A549 (cell line): ENCODE results near the gene ATL2. TPM values are rescaled to one million over a fixed set of nuclear protein-coding genes. Genes with fewer than 3 reads are reported as not detected.

ENCODE experiments used
- ATAC-seq, 2 experiments: fragments of 200-7000 bp in 1 of 2; fragments of >200 bp in 1 of 2; cut with Nextera tagmentation in 1 of 2; cut with Tn5 transposase in 1 of 2; 3 replicates each; pipeline versions ENCODE4 v1.8.0 to v1.9.1; 2018 to 2020; ENCODE audit warnings: mild to moderate bottlenecking in 1 of 2, moderate library complexity in 1 of 2
- CTCF ChIA-PET: fragments of 300-600 bp; sonication (Branson Sonifier 250); formaldehyde crosslinking; extraction: SDS; loops from one replicate; lab custom pipeline; 2021; ENCODE audit warnings: antibody characterized with exemption, inconsistent platforms; lab: Yijun Ruan, JAX
- POLR2A ChIA-PET: fragments of 350-600 bp; formaldehyde crosslinking; extraction: SDS; loops from one replicate; lab custom pipeline; 2021; ENCODE audit warnings: antibody characterized with exemption, inconsistent platforms; lab: Yijun Ruan, JAX
- DNase-seq, 2 experiments: peaks; one replicate each; pipeline versions ENCODE4 v3.0.0 to v3.0.0-alpha.2; 2011 to 2016; ENCODE audit warnings: low read depth in 1 of 2, low spot score in 1 of 2
- FAIRE-seq: peaks from 2 replicates; lab custom pipeline; 2011; peaks lifted over from hg19 to GRCh38; lab: Jason Lieb, UNC
- H3K27ac ChIP-seq, 2 experiments: fragments of >200 bp; sonication (Bioruptor Twin); formaldehyde crosslinking; 3 replicates each; pipeline ENCODE4 v1.5.1; 2016 to 2017
- H3K4me1 ChIP-seq: fragments of >200 bp; sonication (Bioruptor Twin); formaldehyde crosslinking; 3 replicates; pipeline ENCODE4 v1.6.1; 2016
- H3K4me2 ChIP-seq: fragments of >200 bp; sonication (Bioruptor Twin); formaldehyde crosslinking; 3 replicates; pipeline ENCODE4 v1.6.1; 2016
- H3K4me3 ChIP-seq: fragments of >200 bp; sonication (Bioruptor Twin); formaldehyde crosslinking; 3 replicates; pipeline ENCODE4 v1.5.1; 2016
- H3K9me3 ChIP-seq: fragments of >200 bp; sonication (Bioruptor Twin); formaldehyde crosslinking; 3 replicates; pipeline ENCODE4 v1.6.1; 2016
- BHLHE40 ChIP-seq: IDR thresholded peaks from 2 replicates; pipeline ENCODE4 v1.6.1; 2012; ENCODE audit warnings: low read depth, low read length, inconsistent platforms
- CBX2 ChIP-seq: fragments of 200-600 bp; sonication (generic); IDR thresholded peaks from 2 replicates; pipeline ENCODE4 v1.6.1; 2016; ENCODE audit warnings: low read depth, mild to moderate bottlenecking, borderline replicate concordance
- CEBPB ChIP-seq, 2 experiments: fragments of >200 bp in 1 of 2; sonication (Bioruptor Twin) in 1 of 2; formaldehyde crosslinking in 1 of 2; IDR thresholded peaks; 2 replicates each; pipeline ENCODE4 v1.6.1; 2012 to 2016
- EHMT2 ChIP-seq: fragments of 200-600 bp; sonication (generic); IDR thresholded peaks from 2 replicates; pipeline ENCODE4 v1.6.1; 2016; ENCODE audit warnings: antibody characterized with exemption, low read depth, mild to moderate bottlenecking, moderate library complexity
- FOSB ChIP-seq: fragments of 250-450 bp; sonication (Bioruptor Pico); IDR thresholded peaks from 2 replicates; pipeline ENCODE4 v1.5.0; 2020; ENCODE audit warnings: mild to moderate bottlenecking, moderate library complexity
- FOSL2 ChIP-seq, 2 experiments: fragments of 450-650 bp in 1 of 2; fragments of >200 bp in 1 of 2; sonication (Bioruptor Twin) in 1 of 2; formaldehyde crosslinking; IDR thresholded peaks; 2 replicates each; pipeline versions ENCODE4 v1.5.0 to v1.6.1; 2016 to 2020; ENCODE audit warnings: mild to moderate bottlenecking in 1 of 2, moderate library complexity in 1 of 2
- GATA3 ChIP-seq: IDR thresholded peaks from 2 replicates; pipeline ENCODE4 v1.6.1; 2012; ENCODE audit warnings: borderline replicate concordance
- HEYL ChIP-seq: fragments of 250-450 bp; sonication (Bioruptor Pico); IDR thresholded peaks from 2 replicates; pipeline ENCODE4 v1.8.0; 2021; ENCODE audit warnings: mild to moderate bottlenecking, moderate library complexity
- JUN ChIP-seq, 2 experiments: fragments of >200 bp; sonication (Bioruptor Twin); formaldehyde crosslinking; IDR thresholded peaks; 2 replicates in 1 of 2; 3 replicates in 1 of 2; pipeline ENCODE4 v1.6.1; 2016 to 2017
- KDM1A ChIP-seq: fragments of 200-600 bp; sonication (generic); IDR thresholded peaks from 2 replicates; pipeline ENCODE4 v1.6.1; 2016; ENCODE audit warnings: low read depth, mild to moderate bottlenecking
- MAFK ChIP-seq: fragments of 450-650 bp; IDR thresholded peaks from 2 replicates; pipeline ENCODE4 v1.6.1; 2014; ENCODE audit not compliant: partially characterized antibody
- NFE2L2 ChIP-seq: fragments of 150-350 bp; conservative IDR thresholded peaks from 2 replicates; pipeline ENCODE4 v1.6.1; 2014; ENCODE audit warnings: low read length
- NPAS2 ChIP-seq: fragments of 250-450 bp; sonication (Bioruptor Pico); IDR thresholded peaks from 2 replicates; pipeline ENCODE4 v1.8.0; 2022; ENCODE audit warnings: mild to moderate bottlenecking, moderate library complexity, borderline replicate concordance
- NR3C1 ChIP-seq: fragments of >200 bp; sonication (Bioruptor Twin); formaldehyde crosslinking; IDR thresholded peaks from 3 replicates; pipeline ENCODE4 v1.6.1; 2017
- PHF8 ChIP-seq: fragments of 200-600 bp; sonication (generic); IDR thresholded peaks from 2 replicates; pipeline ENCODE4 v1.6.1; 2016; ENCODE audit warnings: low read depth, mild to moderate bottlenecking, antibody characterized with exemption, moderate library complexity, borderline replicate concordance
- POLR2A ChIP-seq: IDR thresholded peaks from 2 replicates; pipeline ENCODE4 v1.6.1; 2012; ENCODE audit warnings: mild to moderate bottlenecking, low read length
- RFX5 ChIP-seq: fragments of 450-650 bp; IDR thresholded peaks from 2 replicates; pipeline ENCODE4 v1.7.1; 2014; ENCODE audit warnings: antibody characterized with exemption, mild to moderate bottlenecking, moderate library complexity
- TFCP2L1 ChIP-seq: fragments of 250-450 bp; sonication (Bioruptor Pico); IDR thresholded peaks from 2 replicates; pipeline ENCODE4 v1.5.0; 2021; ENCODE audit warnings: mild to moderate bottlenecking
- ZFP36 ChIP-seq: fragments of 450-650 bp; IDR thresholded peaks from 2 replicates; pipeline ENCODE4 v1.6.1; 2014; ENCODE audit warnings: borderline replicate concordance; ENCODE audit not compliant: partially characterized antibody
- WGBS: methylation state at CpG from one replicate; pipeline ENCODE4 v1.1.6; 2017; ENCODE audit errors: missing lambda C conversion rate; 5-methylcytosine and 5-hydroxymethylcytosine counted together
- polyA plus RNA-seq, 4 experiments: library from polyadenylated mRNA; depleted of rRNA in 3 of 4; stranded (reverse); fragments of >200 nt; fragmentation: RNase III in 1 of 4; extraction: RNeasy Plus Mini Kit Qiagen cat#74134 plus additional on column Dnase treatment in 1 of 4; gene quantifications; 2 replicates in 3 of 4; 3 replicates in 1 of 4; pipeline ENCODE4 v1.2.3, GENCODE V29; 2011 to 2017
- TF ChIP-seq, protein P1 (sequence below): fragments of 450-650 bp; IDR thresholded peaks from 2 replicates; pipeline ENCODE4 v1.6.1; 2014; ENCODE audit warnings: antibody characterized with exemption
- TF ChIP-seq, protein P2 (sequence below): IDR thresholded peaks from 2 replicates; pipeline ENCODE4 v1.6.1; 2012
- TF ChIP-seq, protein P3 (sequence below): fragments of >200 bp; sonication (Bioruptor Twin); formaldehyde crosslinking; IDR thresholded peaks from 3 replicates; pipeline ENCODE4 v1.6.1; 2016
- TF ChIP-seq, protein P4 (sequence below): fragments of >200 bp; sonication (Bioruptor Twin); formaldehyde crosslinking; IDR thresholded peaks from 2 replicates; pipeline ENCODE4 v1.6.1; 2016
- TF ChIP-seq, protein P5 (sequence below): fragments of >200 bp; sonication (Bioruptor Twin); formaldehyde crosslinking; IDR thresholded peaks from 3 replicates; pipeline ENCODE4 v1.5.1; 2016

ATL2 gene
- polyA plus RNA-seq, 2 of the 4 experiments (the other 2 are of a cell fraction) = 77.6 to 85.3 TPM

DNA sequence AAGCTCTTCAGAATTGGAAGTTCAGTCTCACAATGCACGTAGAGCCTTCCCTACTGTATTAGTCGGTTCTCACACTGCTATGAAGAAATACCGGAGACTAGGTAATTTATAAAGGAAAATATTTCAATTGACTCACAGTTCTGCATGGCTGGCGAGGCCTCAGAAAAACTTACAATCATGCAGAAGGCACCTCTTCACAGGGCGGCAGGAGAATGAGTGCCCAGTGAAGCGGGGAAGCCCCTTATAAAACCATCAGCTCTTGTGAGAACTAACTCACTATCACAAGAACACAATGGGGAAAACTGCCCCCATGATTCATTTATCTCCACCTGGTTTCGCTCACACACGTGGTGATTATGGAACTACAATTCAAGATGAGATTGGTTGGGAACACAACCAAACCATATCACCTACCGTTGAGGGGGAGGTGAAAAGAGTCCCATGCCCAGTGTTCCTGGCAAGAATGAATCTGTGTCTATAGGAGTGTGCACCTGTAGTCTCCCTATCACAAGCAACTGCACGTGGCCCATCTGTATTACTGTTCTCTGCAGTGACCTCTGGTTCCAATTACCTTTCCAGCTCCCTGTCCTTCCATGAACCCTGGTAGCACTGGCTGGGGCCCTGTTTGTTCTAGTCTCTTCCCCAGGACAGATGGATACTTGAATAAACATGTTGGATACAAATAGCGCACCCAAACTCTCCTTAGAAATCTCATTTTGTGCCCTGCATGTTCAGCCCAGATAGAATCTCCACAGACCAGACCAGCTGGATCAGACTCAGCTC lies 44.4 kb upstream of the ATL2 start:
- 67% methylated on average over 11 of the region's 11 CpGs for WGBS
- H3K4me3 ChIP-seq = no peak overlapping the region
- H3K4me1 ChIP-seq = no peaks in the 10 kb centered on the region
- H3K27ac ChIP-seq = no peak overlapping the region
- DNase-seq = no peak
- no peaks in the 10 kb centered on the region for H3K9me3 ChIP-seq
- ATAC-seq = no peak
- H3K4me2 ChIP-seq = no peak overlapping the region
- no peak for TF ChIP-seq GATA3
- no peak for TF ChIP-seq CEBPB (IDR thresholded peaks at IDR 0.05)
- no peak for TF ChIP-seq MAFK
- no peak for TF ChIP-seq PHF8
- TF ChIP-seq, protein P1, sequence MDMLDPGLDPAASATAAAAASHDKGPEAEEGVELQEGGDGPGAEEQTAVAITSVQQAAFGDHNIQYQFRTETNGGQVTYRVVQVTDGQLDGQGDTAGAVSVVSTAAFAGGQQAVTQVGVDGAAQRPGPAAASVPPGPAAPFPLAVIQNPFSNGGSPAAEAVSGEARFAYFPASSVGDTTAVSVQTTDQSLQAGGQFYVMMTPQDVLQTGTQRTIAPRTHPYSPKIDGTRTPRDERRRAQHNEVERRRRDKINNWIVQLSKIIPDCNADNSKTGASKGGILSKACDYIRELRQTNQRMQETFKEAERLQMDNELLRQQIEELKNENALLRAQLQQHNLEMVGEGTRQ = no peak
- no peak for TF ChIP-seq NFE2L2
- TF ChIP-seq RFX5 = no peak
- TF ChIP-seq, protein P2, sequence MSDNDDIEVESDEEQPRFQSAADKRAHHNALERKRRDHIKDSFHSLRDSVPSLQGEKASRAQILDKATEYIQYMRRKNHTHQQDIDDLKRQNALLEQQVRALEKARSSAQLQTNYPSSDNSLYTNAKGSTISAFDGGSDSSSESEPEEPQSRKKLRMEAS = no peak
- no peak for TF ChIP-seq JUN (IDR thresholded peaks at IDR 0.05)
- no peak for TF ChIP-seq POLR2A
- no peak for TF ChIP-seq FOSL2 (IDR thresholded peaks at IDR 0.05)
- no peak for TF ChIP-seq FOSL2 (CRISPR knock-in tag; IDR thresholded peaks at IDR 0.05)
- TF ChIP-seq KDM1A = no peak
- no peak for TF ChIP-seq TFCP2L1 (CRISPR knock-in tag)
- TF ChIP-seq, protein P3, sequence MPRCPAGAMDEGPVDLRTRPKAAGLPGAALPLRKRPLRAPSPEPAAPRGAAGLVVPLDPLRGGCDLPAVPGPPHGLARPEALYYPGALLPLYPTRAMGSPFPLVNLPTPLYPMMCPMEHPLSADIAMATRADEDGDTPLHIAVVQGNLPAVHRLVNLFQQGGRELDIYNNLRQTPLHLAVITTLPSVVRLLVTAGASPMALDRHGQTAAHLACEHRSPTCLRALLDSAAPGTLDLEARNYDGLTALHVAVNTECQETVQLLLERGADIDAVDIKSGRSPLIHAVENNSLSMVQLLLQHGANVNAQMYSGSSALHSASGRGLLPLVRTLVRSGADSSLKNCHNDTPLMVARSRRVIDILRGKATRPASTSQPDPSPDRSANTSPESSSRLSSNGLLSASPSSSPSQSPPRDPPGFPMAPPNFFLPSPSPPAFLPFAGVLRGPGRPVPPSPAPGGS = no peak
- no peak for TF ChIP-seq CBX2
- TF ChIP-seq HEYL (CRISPR knock-in tag) = no peak
- TF ChIP-seq NPAS2 (CRISPR knock-in tag) = no peak
- no peak for TF ChIP-seq BHLHE40
- ChIA-PET CTCF (interaction anchor here (1.5 kb wide), 2 partner anchors 44 to 45 kb away, joined by 3 to 4 read pairs; no protein-coding TSS in a partner anchor), POLR2A (no interaction called here)
- no peak for FAIRE-seq

DNA sequence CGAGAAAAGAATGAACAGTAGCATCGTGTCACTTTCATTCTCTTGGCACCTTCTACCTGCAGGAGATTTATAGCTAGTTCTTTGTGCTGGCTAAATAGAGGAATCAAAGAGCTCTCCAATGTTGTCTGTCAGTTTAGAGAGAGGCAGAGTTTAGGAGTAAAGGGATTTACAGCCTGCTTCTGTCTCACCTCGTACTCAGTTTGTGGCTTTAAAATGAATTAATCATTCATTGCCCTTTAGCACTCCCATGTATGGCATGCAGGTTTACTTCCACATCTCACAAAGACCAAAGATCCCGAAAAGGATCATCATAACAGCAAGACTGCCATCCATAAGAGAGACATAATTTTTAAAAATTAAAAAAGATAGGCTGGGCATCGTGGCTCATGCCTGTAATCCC lies 42.4 kb upstream of the ATL2 start:
- WGBS = 31% methylated on average over 5 of the region's 5 CpGs
- TF ChIP-seq JUN (IDR thresholded peaks at IDR 0.05) = no peak
- TF ChIP-seq ZFP36 = no peak
- no peak for TF ChIP-seq FOSL2 (IDR thresholded peaks at IDR 0.05)
- TF ChIP-seq FOSL2 (CRISPR knock-in tag; IDR thresholded peaks at IDR 0.05) = no peak
- no peak for TF ChIP-seq POLR2A
- TF ChIP-seq, protein P4, sequence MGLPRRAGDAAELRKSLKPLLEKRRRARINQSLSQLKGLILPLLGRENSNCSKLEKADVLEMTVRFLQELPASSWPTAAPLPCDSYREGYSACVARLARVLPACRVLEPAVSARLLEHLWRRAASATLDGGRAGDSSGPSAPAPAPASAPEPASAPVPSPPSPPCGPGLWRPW = no peak
- H3K9me3 ChIP-seq = no peaks in the 10 kb centered on the region

DNA sequence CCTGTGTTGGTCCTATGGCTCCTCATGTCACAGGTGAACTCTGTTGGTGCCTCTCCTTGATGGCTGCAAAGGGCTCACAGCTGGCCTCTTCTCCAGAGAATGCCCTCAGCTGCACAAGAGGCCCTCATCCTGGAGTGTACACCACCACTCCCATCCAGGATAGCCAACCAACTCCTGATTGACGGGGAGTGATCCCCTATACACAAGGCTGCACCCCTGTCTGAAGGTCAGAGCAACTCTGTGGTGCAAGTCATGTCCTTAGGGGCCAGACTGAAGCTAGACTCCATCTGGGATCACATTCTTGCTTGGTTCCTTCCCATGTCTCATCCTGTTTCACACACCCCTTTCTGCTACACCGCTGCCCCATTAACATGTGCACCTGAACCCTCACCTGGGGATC lies 41.7 kb upstream of the ATL2 start:
- ChIA-PET POLR2A (no interaction called here), CTCF (interaction anchor here (0.6 to 2.3 kb wide), 8 partner anchors 10 to 541 kb away, joined by 3 to 6 read pairs (median 4); partner anchors contain the start of gene ATL2)
- TF ChIP-seq FOSB (CRISPR knock-in tag) (no peak), NPAS2 (CRISPR knock-in tag) (no peak), NR3C1 (no peak), EHMT2 (no peak)
- TF ChIP-seq, protein P5, sequence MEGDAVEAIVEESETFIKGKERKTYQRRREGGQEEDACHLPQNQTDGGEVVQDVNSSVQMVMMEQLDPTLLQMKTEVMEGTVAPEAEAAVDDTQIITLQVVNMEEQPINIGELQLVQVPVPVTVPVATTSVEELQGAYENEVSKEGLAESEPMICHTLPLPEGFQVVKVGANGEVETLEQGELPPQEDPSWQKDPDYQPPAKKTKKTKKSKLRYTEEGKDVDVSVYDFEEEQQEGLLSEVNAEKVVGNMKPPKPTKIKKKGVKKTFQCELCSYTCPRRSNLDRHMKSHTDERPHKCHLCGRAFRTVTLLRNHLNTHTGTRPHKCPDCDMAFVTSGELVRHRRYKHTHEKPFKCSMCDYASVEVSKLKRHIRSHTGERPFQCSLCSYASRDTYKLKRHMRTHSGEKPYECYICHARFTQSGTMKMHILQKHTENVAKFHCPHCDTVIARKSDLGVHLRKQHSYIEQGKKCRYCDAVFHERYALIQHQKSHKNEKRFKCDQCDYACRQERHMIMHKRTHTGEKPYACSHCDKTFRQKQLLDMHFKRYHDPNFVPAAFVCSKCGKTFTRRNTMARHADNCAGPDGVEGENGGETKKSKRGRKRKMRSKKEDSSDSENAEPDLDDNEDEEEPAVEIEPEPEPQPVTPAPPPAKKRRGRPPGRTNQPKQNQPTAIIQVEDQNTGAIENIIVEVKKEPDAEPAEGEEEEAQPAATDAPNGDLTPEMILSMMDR = no peak
- DNase-seq (no peak), ATAC-seq (no peak), FAIRE-seq (no peak)
- 62% methylated on average over 2 of the region's 2 CpGs for WGBS
- H3K4me2 ChIP-seq = no peak overlapping the region
- H3K27ac ChIP-seq = no peak overlapping the region
- H3K9me3 ChIP-seq = peaks cover 1% of the 10 kb centered on the region; the same call in 1 of the 3 replicates
- H3K4me3 ChIP-seq = no peak overlapping the region
- H3K4me1 ChIP-seq = no peaks in the 10 kb centered on the region

More for the DNA sequence above, 42.4 kb upstream of the ATL2 start:
- POLR2A ChIA-PET = no interaction called here
- CTCF ChIA-PET = interaction anchor here (0.6 to 1.6 kb wide), 5 partner anchors 12 to 542 kb away, joined by 3 to 5 read pairs (median 3); no protein-coding TSS in a partner anchor
- ATAC-seq (no peak), DNase-seq (no peak), FAIRE-seq (no peak)
- Histone ChIP-seq H3K4me2 (no peak overlapping the region), H3K4me1 (no peaks in the 10 kb centered on the region), H3K4me3 (no peak overlapping the region), H3K27ac (no peak overlapping the region)
